Gastrocnemius medialis (tissue), 4 donors: ENCODE results near the gene RAPH1. TPM values are rescaled to one million over a fixed set of nuclear protein-coding genes. Genes with fewer than 3 reads are reported as not detected.
"Not testable (repeated sequence)": the region's sequence is repeated elsewhere in the genome, so short reads cannot be mapped to it uniquely, and the experiment has no call there.

Experiments used
- ATAC-seq, 2 donors: fragments of 150-250 bp; one replicate each; pipeline ENCODE4 v1.9.1; 2016
- DNase-seq, 2 donors: peaks; one replicate each; pipeline ENCODE4 v3.0.0-alpha.2; 2019
- H3K27ac ChIP-seq, 4 donors: fragments of 200-600 bp; sonication (generic); 1 replicate in 1 of 4; 2 replicates in 3 of 4; pipeline ENCODE4 v1.5.1; 2016 to 2018; ENCODE audit warnings: mild to moderate bottlenecking in 2 of 4, moderate library complexity in 1 of 4
- H3K27me3 ChIP-seq, 3 donors: fragments of 200-600 bp; sonication (generic) in 2 of 3; 1 replicate in 1 of 3; 2 replicates in 2 of 3; pipeline versions ENCODE4 v1.5.1 to v1.6.0; 2016 to 2019; ENCODE audit warnings: mild to moderate bottlenecking in 1 of 3, moderate library complexity in 1 of 3
- H3K36me3 ChIP-seq, 2 donors: fragments of 200-600 bp; sonication (generic) in 1 of 2; one replicate each; pipeline ENCODE4 v1.5.1; 2017 to 2018
- H3K4me1 ChIP-seq, 2 donors: fragments of 200-600 bp; sonication (generic) in 1 of 2; one replicate each; pipeline ENCODE4 v1.5.1; 2016 to 2017; ENCODE audit warnings: mild to moderate bottlenecking in 2 of 2
- H3K4me3 ChIP-seq, 4 donors: fragments of 200-600 bp; sonication (generic) in 3 of 4; 1 replicate in 1 of 4; 2 replicates in 3 of 4; pipeline ENCODE4 v1.5.1; 2016 to 2019; ENCODE audit warnings: mild to moderate bottlenecking in 2 of 4
- H3K9me3 ChIP-seq, 3 donors: fragments of 200-600 bp; sonication (generic) in 2 of 3; 1 replicate in 1 of 3; 2 replicates in 2 of 3; pipeline ENCODE4 v1.5.1; 2016 to 2019
- POLR2A ChIP-seq, 2 donors: fragments of 450-650 bp; IDR thresholded peaks; one replicate each; pipeline ENCODE4 v1.6.1; 2017; ENCODE audit warnings: antibody characterized with exemption in 2 of 2, mild to moderate bottlenecking in 2 of 2, moderate library complexity in 2 of 2
- in situ Hi-C, 4 donors: fragments of 200-750 bp; cut with MboI; loops; one replicate each; pipeline versions ENCODE4 v1.15.0 to v1.8.0; 2017; ENCODE audit warnings: low sequenced_read_pairs in 4 of 4
- intact Hi-C: fragments of 100-400 bp; cut with DNase I; formaldehyde crosslinking; loops from one replicate; pipeline ENCODE4 v1.15.1; 2023; ENCODE audit warnings: low total_unique reads
- total RNA-seq, 4 donors: library from RNA; depleted of rRNA; stranded (reverse); fragments of >200 nt; gene quantifications; one replicate each; pipeline versions ENCODE4 v1.1.0 to v1.2.3, GENCODE V29; 2016
- TF ChIP-seq, protein P1 (sequence below), 5 experiments: fragments of 450-650 bp in 3 of 5; fragments of 200-600 bp in 2 of 5; sonication (generic) in 2 of 5; IDR thresholded peaks in 4 of 5; conservative IDR thresholded peaks in 1 of 5; 1 replicate in 4 of 5; 2 replicates in 1 of 5; pipeline ENCODE4 v1.5.1; 2016 to 2019; ENCODE audit warnings: antibody characterized with exemption in 5 of 5, mild to moderate bottlenecking in 3 of 5, moderate library complexity in 3 of 5

Gene RAPH1
- total RNA-seq, 4 donors from 2014 or later, result 17.6 to 29.7 (median 21.7) TPM

DNA sequence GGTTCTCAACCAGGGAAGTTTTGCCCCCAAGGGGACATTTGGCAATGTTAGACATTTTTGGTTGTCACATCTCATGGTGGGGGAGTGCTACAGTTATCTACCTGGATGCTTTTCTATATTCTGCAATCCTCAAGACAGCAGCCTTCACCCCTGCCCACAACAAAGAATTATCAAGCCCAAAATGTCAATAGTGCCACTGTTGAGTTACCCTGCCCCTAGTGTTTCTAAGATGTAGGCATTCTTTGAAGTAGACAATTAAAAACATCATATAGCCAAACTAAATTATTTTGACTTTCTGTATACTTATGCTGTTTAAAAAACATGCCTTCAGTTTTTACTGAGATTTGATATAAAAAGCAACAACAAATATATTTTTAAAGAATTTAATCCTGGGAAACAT is 158.9 kb downstream of the RAPH1 start:
- Histone ChIP-seq H3K27ac (no peak overlapping the region), H3K27me3 (no peaks in the 10 kb centered on the region), H3K4me3 (no peak overlapping the region), H3K36me3 (no peaks in the 10 kb centered on the region), H3K9me3 (no peaks in the 10 kb centered on the region), H3K4me1 (no peaks in the 10 kb centered on the region)
- intact Hi-C loops (no loop called here), in situ Hi-C loops (no loop called here)
- TF ChIP-seq POLR2A (IDR thresholded peaks at IDR 0.05), result no peak
- TF ChIP-seq, protein P1, sequence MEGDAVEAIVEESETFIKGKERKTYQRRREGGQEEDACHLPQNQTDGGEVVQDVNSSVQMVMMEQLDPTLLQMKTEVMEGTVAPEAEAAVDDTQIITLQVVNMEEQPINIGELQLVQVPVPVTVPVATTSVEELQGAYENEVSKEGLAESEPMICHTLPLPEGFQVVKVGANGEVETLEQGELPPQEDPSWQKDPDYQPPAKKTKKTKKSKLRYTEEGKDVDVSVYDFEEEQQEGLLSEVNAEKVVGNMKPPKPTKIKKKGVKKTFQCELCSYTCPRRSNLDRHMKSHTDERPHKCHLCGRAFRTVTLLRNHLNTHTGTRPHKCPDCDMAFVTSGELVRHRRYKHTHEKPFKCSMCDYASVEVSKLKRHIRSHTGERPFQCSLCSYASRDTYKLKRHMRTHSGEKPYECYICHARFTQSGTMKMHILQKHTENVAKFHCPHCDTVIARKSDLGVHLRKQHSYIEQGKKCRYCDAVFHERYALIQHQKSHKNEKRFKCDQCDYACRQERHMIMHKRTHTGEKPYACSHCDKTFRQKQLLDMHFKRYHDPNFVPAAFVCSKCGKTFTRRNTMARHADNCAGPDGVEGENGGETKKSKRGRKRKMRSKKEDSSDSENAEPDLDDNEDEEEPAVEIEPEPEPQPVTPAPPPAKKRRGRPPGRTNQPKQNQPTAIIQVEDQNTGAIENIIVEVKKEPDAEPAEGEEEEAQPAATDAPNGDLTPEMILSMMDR (IDR thresholded peaks at IDR 0.05 in 4 of 5, conservative IDR thresholded peaks at IDR 0.05 in 1 of 5), result no peak
- ATAC-seq, result no peak
- DNase-seq, result no peak

DNA sequence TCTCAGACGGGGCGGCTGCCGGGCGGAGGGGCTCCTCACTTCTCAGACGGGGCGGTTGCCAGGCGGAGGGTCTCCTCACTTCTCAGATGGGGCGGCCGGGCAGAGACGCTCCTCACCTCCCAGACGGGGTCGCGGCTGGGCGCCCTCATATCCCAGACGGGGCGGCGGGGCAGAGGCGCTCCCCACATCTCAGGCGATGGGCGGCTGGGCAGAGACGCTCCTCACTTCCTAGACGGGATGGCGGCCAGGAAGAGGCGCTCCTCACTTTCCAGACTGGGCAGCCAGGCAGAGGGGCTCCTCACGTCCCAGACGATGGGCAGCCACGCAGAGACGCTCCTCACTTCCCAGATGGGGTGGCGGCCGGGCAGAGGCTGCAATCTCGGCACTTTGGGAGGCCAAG is 162.4 kb downstream of the RAPH1 start:
- H3K27me3 ChIP-seq, in situ Hi-C loops, H3K36me3 ChIP-seq, ATAC-seq, H3K4me3 ChIP-seq, intact Hi-C loops, H3K27ac ChIP-seq, H3K4me1 ChIP-seq, H3K9me3 ChIP-seq, DNase-seq: not testable (repeated sequence)

DNA sequence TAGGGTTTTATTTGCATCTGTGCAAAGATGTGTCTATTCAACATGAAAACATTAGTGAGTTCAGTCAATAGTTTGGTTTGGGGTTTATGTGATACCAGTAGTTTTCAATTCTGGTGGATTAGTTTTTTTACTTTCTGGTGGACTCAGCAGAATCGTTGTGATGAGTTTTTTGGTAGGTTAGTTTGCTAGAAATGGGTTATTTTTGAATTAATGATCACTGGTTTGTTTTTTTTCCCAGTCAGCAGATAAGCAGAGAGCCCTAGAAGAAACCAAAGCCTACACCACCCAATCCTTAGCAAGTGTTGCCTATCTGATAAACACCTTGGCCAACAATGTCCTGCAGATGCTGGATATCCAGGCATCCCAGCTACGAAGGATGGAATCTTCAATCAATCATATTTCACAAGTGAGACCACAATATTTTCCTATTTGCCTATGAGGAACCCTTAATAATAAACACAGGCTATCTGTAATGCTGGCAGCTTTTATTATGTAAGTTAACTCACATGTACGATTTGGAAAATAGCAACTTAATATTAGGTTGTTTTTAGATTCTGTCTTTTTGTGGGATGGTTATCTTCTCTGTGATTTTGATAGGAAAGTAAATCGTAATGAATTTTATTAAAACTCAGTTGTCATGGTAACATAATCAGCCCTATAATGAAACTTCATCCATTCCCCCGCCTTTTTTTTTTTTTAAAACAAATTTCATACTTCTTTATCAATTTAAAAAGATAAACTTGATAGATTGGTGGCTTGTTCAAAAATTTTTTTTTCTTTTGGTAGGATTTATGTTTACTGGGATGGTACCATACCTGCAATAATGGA is 168.2 kb downstream of the RAPH1 start:
- intact Hi-C loops, result no loop called here
- Histone ChIP-seq H3K4me1 (peaks cover 0 to 6% of the 10 kb centered on the region in 2 donors), H3K36me3 (no peaks in the 10 kb centered on the region), H3K9me3 (no peaks in the 10 kb centered on the region), H3K27ac (no peak overlapping the region), H3K4me3 (no peak overlapping the region), H3K27me3 (no peaks in the 10 kb centered on the region)
- in situ Hi-C loops, result no loop called here
- TF ChIP-seq, protein P1 (IDR thresholded peaks at IDR 0.05 in 4 of 5, conservative IDR thresholded peaks at IDR 0.05 in 1 of 5), result no peak
- TF ChIP-seq POLR2A (IDR thresholded peaks at IDR 0.05), result no peak
- ATAC-seq (no peak), DNase-seq (no peak)

DNA sequence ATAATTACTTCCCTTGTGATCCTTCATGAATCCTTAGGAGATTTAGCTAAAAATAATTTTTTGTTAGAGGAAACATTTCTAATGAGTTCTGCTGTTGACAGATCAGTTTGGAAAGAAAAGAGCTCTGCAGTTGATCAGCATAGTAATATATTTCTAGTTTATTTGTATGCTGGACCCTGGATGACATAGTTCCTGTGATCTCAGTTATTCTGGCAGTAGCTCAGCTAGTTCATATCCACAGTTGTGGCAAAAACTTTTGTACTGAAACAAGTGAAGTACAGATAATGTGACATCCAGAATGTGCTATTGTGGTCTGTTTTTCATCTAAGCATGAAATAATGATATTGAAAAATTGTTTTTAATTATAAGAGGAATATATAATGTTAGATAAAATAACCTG is 173.2 kb downstream of the RAPH1 start:
- no peak for ATAC-seq
- DNase-seq, result no peak
- Histone ChIP-seq H3K4me1 (peaks cover 0 to 9% of the 10 kb centered on the region in 2 donors), H3K4me3 (no peak overlapping the region), H3K9me3 (no peaks in the 10 kb centered on the region), H3K27me3 (no peaks in the 10 kb centered on the region), H3K36me3 (no peaks in the 10 kb centered on the region), H3K27ac (no peak overlapping the region)
- intact Hi-C loops, result no loop called here
- in situ Hi-C loops, result no loop called here
- no peak for TF ChIP-seq POLR2A (IDR thresholded peaks at IDR 0.05)
- TF ChIP-seq, protein P1 (IDR thresholded peaks at IDR 0.05 in 4 of 5, conservative IDR thresholded peaks at IDR 0.05 in 1 of 5), result no peak

DNA sequence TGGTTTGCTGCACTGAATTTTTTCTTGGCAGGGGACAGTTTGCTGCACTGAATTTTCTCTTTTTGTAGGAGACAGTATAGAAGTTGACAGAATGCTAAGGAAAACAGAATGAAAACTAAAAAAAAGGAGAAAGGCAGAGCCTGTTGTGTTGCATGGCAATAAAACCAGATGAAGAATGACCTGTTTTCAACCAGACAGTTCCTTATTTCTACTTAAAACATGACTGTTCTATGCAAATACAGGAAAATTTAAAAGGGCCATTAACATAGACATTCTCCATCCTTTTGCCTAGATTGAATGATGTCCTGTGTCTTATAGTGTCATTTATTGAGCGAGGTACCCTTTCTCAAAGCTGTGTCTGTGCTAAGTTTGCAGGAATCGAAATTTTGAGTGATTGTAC is 173.6 kb downstream of the RAPH1 start:
- intact Hi-C loops, result no loop called here
- H3K27ac ChIP-seq, result no peak overlapping the region
- H3K27me3 ChIP-seq, result no peaks in the 10 kb centered on the region
- ATAC-seq (no peak), DNase-seq (no peak)
- H3K4me3 ChIP-seq, result no peak overlapping the region
- in situ Hi-C loops, result no loop called here
- H3K9me3 ChIP-seq, result no peaks in the 10 kb centered on the region
- H3K36me3 ChIP-seq, result no peaks in the 10 kb centered on the region
- TF ChIP-seq, protein P1 (IDR thresholded peaks at IDR 0.05 in 4 of 5, conservative IDR thresholded peaks at IDR 0.05 in 1 of 5), result no peak
- no peak for TF ChIP-seq POLR2A (IDR thresholded peaks at IDR 0.05)
- H3K4me1 ChIP-seq, result peaks cover 0 to 9% of the 10 kb centered on the region in 2 donors
